Esophagus squamous epithelium (tissue), 4 donors: ENCODE results near the gene HOXB13.

Source experiments
- POLR2A ChIP-seq, 4 donors: fragments of 450-650 bp; IDR thresholded peaks; one replicate each; pipeline ENCODE4 v1.6.1; 2017; ENCODE audit warnings: antibody characterized with exemption in 4 of 4, mild to moderate bottlenecking in 4 of 4, moderate library complexity in 3 of 4
- TF ChIP-seq, protein P1 (sequence below), 6 experiments: fragments of 450-650 bp in 4 of 6; fragments of 200-600 bp in 2 of 6; sonication (generic) in 2 of 6; IDR thresholded peaks; one replicate each; pipeline ENCODE4 v1.5.1; 2016 to 2019; ENCODE audit warnings: antibody characterized with exemption in 6 of 6, mild to moderate bottlenecking in 4 of 6, moderate library complexity in 4 of 6

DNA sequence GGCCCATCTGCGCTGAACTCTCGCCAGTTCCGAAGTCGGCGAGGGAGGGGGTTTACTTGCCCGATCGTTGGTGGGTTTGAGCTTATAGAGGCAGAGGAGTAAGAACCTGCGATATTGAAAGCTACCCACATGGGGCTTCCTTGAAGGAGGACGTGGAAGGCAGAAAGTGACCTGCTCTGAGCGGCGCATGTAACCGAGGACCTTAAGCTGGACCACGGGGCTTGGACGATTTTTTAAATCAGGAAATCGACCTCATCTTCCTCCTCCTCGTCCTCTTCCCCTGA, 3.6 kb downstream of the HOXB13 start:
- TF ChIP-seq, protein P1, sequence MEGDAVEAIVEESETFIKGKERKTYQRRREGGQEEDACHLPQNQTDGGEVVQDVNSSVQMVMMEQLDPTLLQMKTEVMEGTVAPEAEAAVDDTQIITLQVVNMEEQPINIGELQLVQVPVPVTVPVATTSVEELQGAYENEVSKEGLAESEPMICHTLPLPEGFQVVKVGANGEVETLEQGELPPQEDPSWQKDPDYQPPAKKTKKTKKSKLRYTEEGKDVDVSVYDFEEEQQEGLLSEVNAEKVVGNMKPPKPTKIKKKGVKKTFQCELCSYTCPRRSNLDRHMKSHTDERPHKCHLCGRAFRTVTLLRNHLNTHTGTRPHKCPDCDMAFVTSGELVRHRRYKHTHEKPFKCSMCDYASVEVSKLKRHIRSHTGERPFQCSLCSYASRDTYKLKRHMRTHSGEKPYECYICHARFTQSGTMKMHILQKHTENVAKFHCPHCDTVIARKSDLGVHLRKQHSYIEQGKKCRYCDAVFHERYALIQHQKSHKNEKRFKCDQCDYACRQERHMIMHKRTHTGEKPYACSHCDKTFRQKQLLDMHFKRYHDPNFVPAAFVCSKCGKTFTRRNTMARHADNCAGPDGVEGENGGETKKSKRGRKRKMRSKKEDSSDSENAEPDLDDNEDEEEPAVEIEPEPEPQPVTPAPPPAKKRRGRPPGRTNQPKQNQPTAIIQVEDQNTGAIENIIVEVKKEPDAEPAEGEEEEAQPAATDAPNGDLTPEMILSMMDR (IDR thresholded peaks at IDR 0.05) = no peak
- TF ChIP-seq POLR2A (IDR thresholded peaks at IDR 0.05) = no peak
